ENCODE results near the gene KCNK3. TPM values are rescaled to one million over a fixed set of nuclear protein-coding genes. Genes with fewer than 3 reads are reported as not detected.
A peak's percentile ranks its signal among the peaks of the same experiment; 100 is the strongest.

The KCNK3 gene
- not detected in 2 replicates for total RNA-seq (2013; cell fraction: nucleolus; rRNA removed)
- total RNA-seq (2014; rRNA removed) (not detected in 2 replicates), total RNA-seq (2014; rRNA removed; fragmentation: Illumina TruSeq; extraction: Trizol) (not detected in 2 replicates), total RNA-seq (2021) (0.11 and 0.13 TPM in 2 replicates), polyA plus RNA-seq (2011; rRNA removed) (not detected in 2 replicates), polyA plus RNA-seq (2014; fragmentation: Illumina TruSeq; extraction: Trizol) (not detected in 2 replicates), polyA plus RNA-seq (2014; fragmentation: Nextera tagmentation; extraction: Ambion mirVana) (not detected), polyA plus RNA-seq (2014; rRNA removed) (not detected in 2 replicates), polyA plus RNA-seq (2016; fragmentation: Nextera tagmentation; extraction: Ambion mirVana) (not detected), polyA minus RNA-seq (2011; rRNA and poly(A)+ RNA removed) (not detected in 2 replicates), Bru-seq, nascent RNA (not detected), BruChase-seq, experiment 1, labeled RNA remaining after a 6-hour chase (percentile 7 among the genes with signal in this experiment), BruChase-seq, experiment 2, labeled RNA remaining after a 2-hour chase (percentile 8 among the genes with signal in this experiment)
- not detected for polyA plus RNA-seq (2011; ENCODE audit: low read depth)
- polyA plus RNA-seq (2011; cell fraction: cytosol; rRNA removed), result not detected in 2 replicates
- polyA plus RNA-seq (2011; cell fraction: nucleus; rRNA removed), result not detected in 2 replicates
- polyA plus RNA-seq (2012), result not detected in 2 replicates
- 0.21 and 0.27 TPM in 2 replicates for polyA minus RNA-seq (2011; cell fraction: cytosol; rRNA and poly(A)+ RNA removed)
- polyA minus RNA-seq (2011; cell fraction: nucleus; rRNA and poly(A)+ RNA removed), result not detected in 2 replicates
- long read RNA-seq, experiment 1, result 0 reads
- long read RNA-seq, experiment 2, result 0 reads

DNA sequence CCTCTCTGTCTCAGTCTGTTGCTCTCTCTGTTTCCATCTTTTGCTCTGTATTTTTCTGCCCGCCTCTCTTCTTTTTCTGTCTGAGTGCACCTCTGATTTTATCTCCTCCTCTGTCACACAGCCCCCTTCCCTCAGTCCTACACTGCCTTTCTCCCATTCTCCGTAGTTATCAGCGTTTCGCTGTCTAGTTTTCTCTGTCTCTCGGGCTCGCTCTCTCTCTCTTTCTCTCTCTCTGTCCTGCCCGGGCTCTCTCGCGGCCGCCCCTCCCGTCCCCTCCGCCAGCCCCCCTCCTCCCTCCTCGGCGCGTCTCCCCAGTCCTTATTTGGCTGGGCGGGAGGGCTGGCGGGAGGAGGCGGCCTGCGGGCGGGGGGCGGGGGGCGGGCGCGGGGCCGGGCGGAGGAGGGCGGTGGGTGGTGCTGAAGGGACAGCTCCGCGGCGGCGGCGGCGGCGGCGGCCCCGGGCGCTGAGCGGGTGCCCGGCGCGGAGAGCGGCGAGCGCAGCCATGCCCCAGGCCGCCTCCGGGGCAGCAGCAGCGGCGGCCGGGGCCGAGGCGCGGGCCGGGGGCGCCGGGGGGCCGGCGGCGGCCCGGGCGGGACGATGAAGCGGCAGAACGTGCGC is at the start of gene KCNK3:
TSS of gene KCNK3 (plus strand) at position 444 of the 618 bp plus-strand sequence. CDS start at position 598, 154 bp downstream.
- no peak for DNase-seq (ENCODE audit: low read depth, low spot score)
- H3K27me3 ChIP-seq (replicated peaks in 1 of 2; ENCODE audit: control insufficient read depth in 2 of 2, insufficient read depth in 2 of 2, low read length in 1 of 2), result peaks cover 3 to 17% of the 10 kb centered on the region in 2 experiments; a peak in 3 of 4 replicates
- H3K4me1 ChIP-seq (ENCODE audit: control insufficient read depth, insufficient read depth, low read length), result no peaks in the 10 kb centered on the region
- intact Hi-C loops (cut with micrococcal nuclease; ENCODE audit: unreplicated experiment), result no loop called here
- FAIRE-seq, result no peak
- no peak within 1 kb of the TSS for H3K9ac ChIP-seq (ENCODE audit: control insufficient read depth, insufficient read depth, low read length)
- no peaks in the 10 kb centered on the region for H3K9me3 ChIP-seq (replicated peaks; ENCODE audit: control insufficient read depth, insufficient read depth, low read length)
- TF ChIP-seq, protein P1, sequence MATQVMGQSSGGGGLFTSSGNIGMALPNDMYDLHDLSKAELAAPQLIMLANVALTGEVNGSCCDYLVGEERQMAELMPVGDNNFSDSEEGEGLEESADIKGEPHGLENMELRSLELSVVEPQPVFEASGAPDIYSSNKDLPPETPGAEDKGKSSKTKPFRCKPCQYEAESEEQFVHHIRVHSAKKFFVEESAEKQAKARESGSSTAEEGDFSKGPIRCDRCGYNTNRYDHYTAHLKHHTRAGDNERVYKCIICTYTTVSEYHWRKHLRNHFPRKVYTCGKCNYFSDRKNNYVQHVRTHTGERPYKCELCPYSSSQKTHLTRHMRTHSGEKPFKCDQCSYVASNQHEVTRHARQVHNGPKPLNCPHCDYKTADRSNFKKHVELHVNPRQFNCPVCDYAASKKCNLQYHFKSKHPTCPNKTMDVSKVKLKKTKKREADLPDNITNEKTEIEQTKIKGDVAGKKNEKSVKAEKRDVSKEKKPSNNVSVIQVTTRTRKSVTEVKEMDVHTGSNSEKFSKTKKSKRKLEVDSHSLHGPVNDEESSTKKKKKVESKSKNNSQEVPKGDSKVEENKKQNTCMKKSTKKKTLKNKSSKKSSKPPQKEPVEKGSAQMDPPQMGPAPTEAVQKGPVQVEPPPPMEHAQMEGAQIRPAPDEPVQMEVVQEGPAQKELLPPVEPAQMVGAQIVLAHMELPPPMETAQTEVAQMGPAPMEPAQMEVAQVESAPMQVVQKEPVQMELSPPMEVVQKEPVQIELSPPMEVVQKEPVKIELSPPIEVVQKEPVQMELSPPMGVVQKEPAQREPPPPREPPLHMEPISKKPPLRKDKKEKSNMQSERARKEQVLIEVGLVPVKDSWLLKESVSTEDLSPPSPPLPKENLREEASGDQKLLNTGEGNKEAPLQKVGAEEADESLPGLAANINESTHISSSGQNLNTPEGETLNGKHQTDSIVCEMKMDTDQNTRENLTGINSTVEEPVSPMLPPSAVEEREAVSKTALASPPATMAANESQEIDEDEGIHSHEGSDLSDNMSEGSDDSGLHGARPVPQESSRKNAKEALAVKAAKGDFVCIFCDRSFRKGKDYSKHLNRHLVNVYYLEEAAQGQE (IDR thresholded peaks at IDR 0.05; ENCODE audit: low read depth, low read length), result peak; percentile 57; the same call in 1 of the 2 replicates
- TF ChIP-seq MYB (IDR thresholded peaks at IDR 0.05; ENCODE audit: borderline replicate concordance, low read depth, low read length), result no peak
- CTCF ChIA-PET, result no interaction called here
- H3K36me3 ChIP-seq (ENCODE audit: control insufficient read depth in 2 of 2, insufficient read depth in 2 of 2, low read length in 1 of 2), result no peaks in the 10 kb centered on the region
- BruUV-seq (replicated peaks), result no TSS peak
- H3K4me2 ChIP-seq (ENCODE audit: control insufficient read depth, insufficient read depth), result no peak within 1 kb of the TSS
- POLR2A ChIA-PET, result no interaction called here
- RAD21 ChIA-PET (ENCODE audit: unreplicated experiment), result no interaction called here
- H3K27ac ChIP-seq (ENCODE audit: control insufficient read depth, insufficient read depth), result no peak within 1 kb of the TSS
- H3K4me3 ChIP-seq, result no peak within 1 kb of the TSS
- H2AFZ ChIP-seq (ENCODE audit: control insufficient read depth, low read depth, low read length), result no peak within 1 kb of the TSS
- H4K20me1 ChIP-seq (ENCODE audit: control insufficient read depth, insufficient read depth), result no peaks in the 10 kb centered on the region
- peak; percentile 31; the same call in 1 of the 3 replicates for ATAC-seq
- H3K79me2 ChIP-seq (ENCODE audit: control insufficient read depth, insufficient read depth, low read length), result no peaks in the 10 kb centered on the region
- 29% methylated on average over 7 of the region's 64 CpGs for WGBS (ENCODE audit: insufficient coverage, insufficient replicate concordance, low lambda C conversion rate, missing lambda C conversion rate)
- in situ Hi-C loops (cut with MboI), result no loop called here
- SMC1A ChIA-PET (ENCODE audit: uncharacterized antibody, unreplicated experiment), result no interaction called here
